Gastroesophageal sphincter (tissue), 4 donors: Measurements from ENCODE around the gene ZBTB4. TPM values are rescaled to one million over a fixed set of nuclear protein-coding genes. Genes with fewer than 3 reads are reported as not detected.

ENCODE experiments used
- ATAC-seq: fragments of 150-250 bp; one replicate; pipeline ENCODE4 v1.9.1; 2016; ENCODE audit warnings: mild to moderate bottlenecking, moderate library complexity
- H3K27ac ChIP-seq, 4 donors: fragments of 200-600 bp; sonication (generic) in 3 of 4; 1 replicate in 3 of 4; 2 replicates in 1 of 4; pipeline ENCODE4 v1.5.1; 2016 to 2019
- H3K27me3 ChIP-seq: fragments of 200-600 bp; sonication (generic); one replicate; pipeline ENCODE4 v1.5.1; 2019
- H3K36me3 ChIP-seq, 2 donors: fragments of 200-600 bp; sonication (generic); one replicate each; pipeline ENCODE4 v1.5.1; 2019; ENCODE audit warnings: control low read depth in 1 of 2
- H3K4me1 ChIP-seq, 3 donors: fragments of 200-600 bp; sonication (generic); 1 replicate in 2 of 3; 2 replicates in 1 of 3; pipeline ENCODE4 v1.5.1; 2016 to 2019; ENCODE audit warnings: control low read depth in 2 of 3
- H3K4me3 ChIP-seq, 2 donors: fragments of 200-600 bp; sonication (generic); one replicate each; pipeline ENCODE4 v1.5.1; 2019; ENCODE audit warnings: mild to moderate bottlenecking in 1 of 2, moderate library complexity in 1 of 2
- H3K9me3 ChIP-seq, 3 donors: fragments of 200-600 bp; sonication (generic); one replicate each; pipeline ENCODE4 v1.5.1; 2017 to 2019; ENCODE audit warnings: control low read depth in 2 of 3
- CTCF ChIP-seq, 4 experiments: fragments of 200-600 bp in 2 of 4; fragments of 450-650 bp in 2 of 4; sonication (generic) in 1 of 4; IDR thresholded peaks; one replicate each; pipeline ENCODE4 v1.5.1; 2017 to 2019; ENCODE audit warnings: antibody characterized with exemption in 4 of 4, mild to moderate bottlenecking in 2 of 4, moderate library complexity in 2 of 4
- EP300 ChIP-seq: sonication (generic); formaldehyde crosslinking; IDR thresholded peaks from one replicate; pipeline ENCODE4 v1.6.1; 2017; ENCODE audit warnings: antibody characterized with exemption, mild to moderate bottlenecking
- POLR2A ChIP-seq, 2 donors: fragments of 450-650 bp; IDR thresholded peaks; one replicate each; pipeline ENCODE4 v1.6.1; 2017; ENCODE audit warnings: antibody characterized with exemption in 2 of 2, mild to moderate bottlenecking in 2 of 2, moderate library complexity in 1 of 2
- POLR2AphosphoS5 ChIP-seq: sonication (generic); formaldehyde crosslinking; IDR thresholded peaks from one replicate; pipeline ENCODE4 v1.6.1; 2017; ENCODE audit warnings: antibody characterized with exemption
- WGBS, 2 donors: methylation state at CpG; one replicate each; pipeline ENCODE4 v1.1.5; 2018; ENCODE audit warnings: low coverage in 1 of 2; 5-methylcytosine and 5-hydroxymethylcytosine counted together
- total RNA-seq, 4 donors: library from RNA; depleted of rRNA; stranded (reverse); fragments of >200 nt; gene quantifications; one replicate each; pipeline ENCODE4 v1.1.0, GENCODE V29; 2016

The ZBTB4 gene
- total RNA-seq, 4 donors from 2014 or later: 68.4 to 115 (median 80.2) TPM

GRCh38 chr17:7409716-7410115 lies 69.7 kb downstream of the ZBTB4 start:
- no peak for ATAC-seq
- Histone ChIP-seq H3K36me3 (peaks cover 0 to 36% of the 10 kb centered on the region in 2 donors), H3K4me1 (peaks cover 0 to 33% (median 13%) of the 10 kb centered on the region in 3 donors), H3K27ac (no peak overlapping the region), H3K9me3 (no peaks in the 10 kb centered on the region), H3K4me3 (no peak overlapping the region), H3K27me3 (no peaks in the 10 kb centered on the region)
- 85 to 93% methylated on average over 4 to 6 of the region's 6 CpGs for WGBS, 2 donors
- TF ChIP-seq POLR2A (IDR thresholded peaks at IDR 0.05): no peak
- TF ChIP-seq POLR2AphosphoS5: no peak
- no peak for TF ChIP-seq CTCF (IDR thresholded peaks at IDR 0.05)
- no peak for TF ChIP-seq EP300

Other genes starting within 250 kb of the ZBTB4 start
- gene DVL2, start 245.1 kb downstream of the ZBTB4 start, total RNA-seq: 10 to 100 TPM; 33.0 to 53.9 (median 45.0) TPM
- 10 to 100 TPM; 29.4 to 38.2 (median 31.0) TPM for gene PHF23, start 240.2 kb downstream of the ZBTB4 start, total RNA-seq
- 100 to 1,000 TPM; 289 to 437 (median 386) TPM for gene GABARAP, start 237.2 kb downstream of the ZBTB4 start, total RNA-seq
- 10 to 100 TPM; 33.8 to 66.3 (median 52.5) TPM for gene CTDNEP1, start 227.9 kb downstream of the ZBTB4 start, total RNA-seq
- 10 to 100 TPM; 29.6 to 36.8 (median 33.8) TPM for gene ELP5, start 227.4 kb downstream of the ZBTB4 start, total RNA-seq
- gene CLDN7, start 217.2 kb downstream of the ZBTB4 start, total RNA-seq: 10 to 100 TPM in 1 of 4 donors, 1 to 10 TPM in 2, not detected in 1; 1.4 to 16.9 (median 4.7) TPM
- gene SLC2A4, start 197.9 kb downstream of the ZBTB4 start, total RNA-seq: 100 to 1,000 TPM in 3 of 4 donors, 10 to 100 TPM in 1; 71.8 to 200 (median 149) TPM
- gene YBX2, start 185.0 kb downstream of the ZBTB4 start, total RNA-seq: 1 to 10 TPM; 3.3 to 6.5 (median 5.3) TPM
- gene EIF5A, start 172.0 kb downstream of the ZBTB4 start, total RNA-seq: 100 to 1,000 TPM; 145 to 233 (median 183) TPM
- 100 to 1,000 TPM in 1 of 4 donors, 10 to 100 TPM in 3; 66.9 to 104 (median 82.5) TPM for gene GPS2, start 164.3 kb downstream of the ZBTB4 start, total RNA-seq
- 10 to 100 TPM; 12.0 to 30.4 (median 14.9) TPM for gene NEURL4, start 150.3 kb downstream of the ZBTB4 start, total RNA-seq
- gene ACAP1, start 143.1 kb downstream of the ZBTB4 start, total RNA-seq: 1 to 10 TPM; 2.0 to 4.6 (median 3.5) TPM
- 10 to 100 TPM in 2 of 4 donors, 1 to 10 TPM in 2; 8.8 to 16.9 (median 10.3) TPM for gene KCTD11, start 127.5 kb downstream of the ZBTB4 start, total RNA-seq
- not detected for gene TMEM95, start 124.5 kb downstream of the ZBTB4 start, total RNA-seq
- 1 to 10 TPM; 2.0 to 4.4 (median 3.5) TPM for gene TNK1, start 98.5 kb downstream of the ZBTB4 start, total RNA-seq
- gene PLSCR3, start 85.1 kb downstream of the ZBTB4 start, total RNA-seq: 10 to 100 TPM; 16.8 to 38.1 (median 17.7) TPM
- 10 to 100 TPM; 31.1 to 66.6 (median 57.8) TPM for gene TMEM256, start 75.5 kb downstream of the ZBTB4 start, total RNA-seq
- 10 to 100 TPM in 3 of 4 donors, 1 to 10 TPM in 1; 9.9 to 28.4 (median 14.4) TPM for gene NLGN2, start 71.8 kb downstream of the ZBTB4 start, total RNA-seq
- gene SPEM1, start 59.3 kb downstream of the ZBTB4 start, total RNA-seq: not detected
- gene SPEM2, start 54.0 kb downstream of the ZBTB4 start, total RNA-seq: not detected
- under 1 TPM in 1 of 4 donors, not detected in 3; 0.08 TPM for gene SPEM3, start 50.8 kb downstream of the ZBTB4 start, total RNA-seq
- gene TMEM102, start 44.2 kb downstream of the ZBTB4 start, total RNA-seq: 1 to 10 TPM; 1.3 to 5.6 (median 2.4) TPM
- gene FGF11, start 40.1 kb downstream of the ZBTB4 start, total RNA-seq: 1 to 10 TPM in 1 of 4 donors, under 1 TPM in 2, not detected in 1; 0.13 to 1.0 (median 0.42) TPM
- gene CHRNB1, start 34.6 kb downstream of the ZBTB4 start, total RNA-seq: 10 to 100 TPM in 1 of 4 donors, 1 to 10 TPM in 3; 4.7 to 12.1 (median 8.1) TPM
- not detected for gene SLC35G6, start 1.8 kb upstream of the ZBTB4 start, total RNA-seq
- gene POLR2A, start 4.7 kb upstream of the ZBTB4 start, total RNA-seq: 10 to 100 TPM; 41.0 to 55.3 (median 47.3) TPM
- 100 to 1,000 TPM in 1 of 4 donors, 10 to 100 TPM in 3; 61.1 to 108 (median 84.7) TPM for gene TNFSF12, start 69.4 kb upstream of the ZBTB4 start, total RNA-seq
- 10 to 100 TPM; 14.5 to 47.1 (median 27.2) TPM for gene TNFSF13, start 79.1 kb upstream of the ZBTB4 start, total RNA-seq
- gene SENP3, start 82.3 kb upstream of the ZBTB4 start, total RNA-seq: 10 to 100 TPM; 68.3 to 94.7 (median 79.6) TPM
- gene CD68, start 100.0 kb upstream of the ZBTB4 start, total RNA-seq: 10 to 100 TPM in 3 of 4 donors, 1 to 10 TPM in 1; 7.9 to 83.1 (median 46.1) TPM
- 10 to 100 TPM; 38.1 to 66.5 (median 51.2) TPM for gene MPDU1, start 104.2 kb upstream of the ZBTB4 start, total RNA-seq
- 1 to 10 TPM; 5.1 to 9.0 (median 5.9) TPM for gene SOX15, start 110.5 kb upstream of the ZBTB4 start, total RNA-seq
- 10 to 100 TPM; 39.3 to 54.6 (median 47.4) TPM for gene FXR2, start 135.3 kb upstream of the ZBTB4 start, total RNA-seq
- gene SAT2, start 148.2 kb upstream of the ZBTB4 start, total RNA-seq: 10 to 100 TPM; 50.6 to 72.3 (median 62.3) TPM
- gene SHBG, start 150.5 kb upstream of the ZBTB4 start, total RNA-seq: 1 to 10 TPM in 1 of 4 donors, under 1 TPM in 1, not detected in 2; 0.40 to 3.0 TPM
- 1 to 10 TPM in 3 of 4 donors, under 1 TPM in 1; 0.77 to 3.6 (median 2.3) TPM for gene ATP1B2, start 171.3 kb upstream of the ZBTB4 start, total RNA-seq
- 10 to 100 TPM; 14.7 to 16.3 (median 15.6) TPM for gene TP53, start 207.9 kb upstream of the ZBTB4 start, total RNA-seq
- gene WRAP53, start 208.8 kb upstream of the ZBTB4 start, total RNA-seq: 1 to 10 TPM; 2.8 to 4.7 (median 3.9) TPM
- gene EFNB3, start 225.6 kb upstream of the ZBTB4 start, total RNA-seq: under 1 TPM in 2 of 4 donors, not detected in 2; 0.27 to 0.52 TPM
- gene DNAH2, start 238.1 kb upstream of the ZBTB4 start, total RNA-seq: under 1 TPM in 2 of 4 donors, not detected in 2; 0.08 to 0.31 TPM